GM21717 (cell line): Measurements from ENCODE around the gene FAM234A.

ENCODE experiments used
- ATAC-seq: cut with Tn5 transposase; IDR thresholded peaks from one replicate; pipeline ENCODE4 v1.9.1; 2021; ENCODE audit warnings: mild to moderate bottlenecking, moderate library complexity; ENCODE audit not compliant: unreplicated experiment

FAM234A gene

DNA sequence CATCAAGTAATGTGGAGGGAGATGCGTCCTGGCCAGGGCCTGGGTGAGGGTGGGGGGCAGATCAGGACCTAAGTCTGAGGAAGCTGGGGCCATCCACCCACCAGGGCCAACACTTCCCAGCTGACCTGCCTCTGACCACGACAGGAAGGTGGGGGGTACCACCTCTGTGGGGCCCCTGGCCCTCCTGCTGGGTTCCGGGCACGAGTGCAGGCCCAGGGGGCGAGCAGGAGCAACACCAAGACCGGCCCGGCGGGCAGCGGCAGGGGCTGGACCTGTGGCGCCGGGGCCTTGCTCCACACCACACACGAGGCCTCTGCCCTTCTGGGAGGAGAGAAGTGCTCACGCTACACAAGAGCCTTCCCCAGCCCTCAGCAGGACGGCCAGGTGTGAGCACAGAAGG lies 61.7 kb downstream of the FAM234A start:
- no peak for ATAC-seq

DNA sequence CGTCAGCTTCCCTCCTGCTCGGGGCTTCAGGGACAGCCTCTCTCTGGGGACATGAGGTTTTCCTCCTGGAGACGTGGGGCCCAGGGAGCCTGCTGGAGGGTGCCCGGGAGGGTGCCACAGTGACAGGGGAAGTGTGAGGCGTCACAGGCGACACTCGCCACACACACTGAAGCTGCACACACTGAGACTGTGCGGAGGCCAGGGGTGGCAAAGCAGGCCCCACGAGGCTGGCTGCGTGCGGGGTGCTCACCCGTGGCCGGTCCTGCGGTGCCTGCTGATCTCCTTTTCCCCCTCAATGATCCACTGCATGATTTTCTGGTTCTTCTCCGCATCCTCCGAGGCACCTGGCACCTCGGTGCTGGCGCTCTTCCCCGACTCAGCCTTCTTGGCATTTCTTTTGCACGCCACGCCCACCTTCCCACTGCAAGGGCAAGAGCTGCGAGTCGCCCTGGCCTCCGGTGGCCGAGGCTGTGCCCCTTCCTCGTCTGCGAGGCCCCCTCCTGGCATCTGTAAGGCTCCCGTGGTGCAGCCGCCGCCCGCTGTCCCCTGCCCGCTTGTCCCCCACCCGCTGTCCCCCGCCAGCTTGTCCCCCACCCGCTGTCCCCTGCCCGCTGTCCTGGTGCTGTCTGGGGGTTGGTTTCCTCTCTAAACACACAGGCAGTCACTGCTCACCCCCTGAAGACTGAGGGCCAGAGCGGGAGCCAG lies 62.3 kb downstream of the FAM234A start:
- no peak for ATAC-seq

DNA sequence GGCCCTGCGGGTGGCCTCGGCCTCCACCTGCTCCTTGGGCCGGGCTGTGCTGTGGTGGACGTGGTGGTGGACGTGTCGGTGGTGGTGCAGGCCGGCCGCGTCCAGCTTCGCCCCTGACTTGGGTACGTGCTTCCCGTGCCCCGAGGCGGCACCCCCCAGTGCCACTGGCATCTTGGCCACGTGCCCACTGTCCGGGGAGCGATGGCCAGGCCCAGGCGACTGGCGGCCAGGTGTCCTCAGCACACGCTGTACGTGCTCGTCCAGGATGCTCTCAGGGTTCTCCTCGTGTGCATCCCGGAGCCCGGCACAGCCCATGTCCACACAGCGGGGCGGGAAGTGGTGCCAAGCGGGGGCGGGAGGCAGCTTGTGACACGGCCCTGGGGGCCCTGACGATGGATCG lies 63.2 kb downstream of the FAM234A start:
- no peak for ATAC-seq

DNA sequence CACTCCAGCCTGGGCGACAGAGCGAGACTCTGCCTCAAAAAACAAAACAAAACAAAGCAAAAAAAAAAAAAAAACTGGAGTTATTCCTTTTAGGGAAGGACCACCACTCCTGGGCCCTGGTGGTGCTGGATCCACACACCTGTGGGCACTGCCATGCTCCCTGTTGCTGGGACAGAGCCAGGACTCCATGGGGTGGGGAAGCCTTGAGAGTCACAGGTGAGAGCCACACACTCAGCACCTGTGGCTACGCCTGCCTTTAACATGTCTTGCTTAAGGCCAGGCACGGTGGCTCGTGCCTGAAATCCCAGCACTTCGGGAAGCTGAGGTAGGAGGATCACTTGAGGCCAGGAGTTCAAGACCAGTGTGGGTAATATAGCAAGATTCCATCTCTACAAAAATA lies 66.6 kb downstream of the FAM234A start:
- ATAC-seq, result no peak

DNA sequence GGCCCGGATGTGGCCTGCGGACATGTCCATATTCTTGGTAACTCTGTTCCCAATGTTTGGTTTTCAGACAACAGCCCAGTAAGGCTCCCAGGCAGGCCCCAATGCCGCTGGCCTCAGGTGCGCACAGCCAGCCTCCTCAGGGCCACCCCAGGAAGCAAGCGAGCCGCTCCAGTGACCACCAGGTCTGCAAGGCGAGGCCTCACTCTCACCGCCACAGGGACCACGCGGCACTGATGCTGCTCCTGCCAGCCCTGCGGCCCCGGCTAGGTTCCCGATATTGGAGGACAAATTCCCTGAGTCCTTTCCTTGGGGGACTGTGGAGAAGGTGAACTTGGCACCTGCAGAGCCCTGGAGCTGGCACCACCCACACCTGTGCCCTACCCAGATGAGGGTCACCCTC lies 67.3 kb downstream of the FAM234A start:
- no peak for ATAC-seq

DNA sequence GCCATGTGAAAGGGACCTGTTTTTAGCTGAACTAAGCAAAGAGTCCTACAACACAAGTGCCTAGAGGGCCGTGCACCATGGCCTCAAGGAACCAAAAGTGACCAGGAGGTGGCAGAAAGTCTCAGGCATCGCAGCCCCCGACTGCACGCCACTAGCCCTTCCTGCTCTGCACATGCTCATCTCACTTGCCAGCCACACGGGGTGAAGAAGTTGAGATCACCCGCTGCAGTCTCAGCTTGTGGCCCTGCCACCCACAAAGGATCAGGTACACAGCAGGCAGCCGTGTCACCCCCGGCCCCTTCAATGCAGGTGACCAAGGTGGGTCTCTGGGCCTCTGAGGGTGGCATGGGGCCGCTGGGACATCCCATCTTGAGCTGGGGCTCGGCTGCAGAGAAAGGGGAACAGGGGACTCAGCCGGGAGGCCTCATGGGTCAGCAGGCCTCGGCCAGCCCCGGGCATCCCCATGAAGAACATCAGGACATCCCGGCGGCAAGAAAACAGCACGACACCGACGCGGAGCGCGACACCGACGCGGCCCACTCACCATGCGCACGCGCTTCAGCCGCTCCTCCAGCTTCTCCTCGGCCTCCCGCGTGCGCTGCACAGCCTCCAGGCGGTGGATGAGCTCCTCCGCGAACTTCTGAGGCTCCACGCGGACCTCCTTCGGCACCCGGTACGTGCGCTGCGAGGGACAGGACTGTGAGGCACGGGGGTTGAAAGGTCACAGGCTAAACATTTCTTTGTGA lies 69.3 kb downstream of the FAM234A start:
- no peak for ATAC-seq

DNA sequence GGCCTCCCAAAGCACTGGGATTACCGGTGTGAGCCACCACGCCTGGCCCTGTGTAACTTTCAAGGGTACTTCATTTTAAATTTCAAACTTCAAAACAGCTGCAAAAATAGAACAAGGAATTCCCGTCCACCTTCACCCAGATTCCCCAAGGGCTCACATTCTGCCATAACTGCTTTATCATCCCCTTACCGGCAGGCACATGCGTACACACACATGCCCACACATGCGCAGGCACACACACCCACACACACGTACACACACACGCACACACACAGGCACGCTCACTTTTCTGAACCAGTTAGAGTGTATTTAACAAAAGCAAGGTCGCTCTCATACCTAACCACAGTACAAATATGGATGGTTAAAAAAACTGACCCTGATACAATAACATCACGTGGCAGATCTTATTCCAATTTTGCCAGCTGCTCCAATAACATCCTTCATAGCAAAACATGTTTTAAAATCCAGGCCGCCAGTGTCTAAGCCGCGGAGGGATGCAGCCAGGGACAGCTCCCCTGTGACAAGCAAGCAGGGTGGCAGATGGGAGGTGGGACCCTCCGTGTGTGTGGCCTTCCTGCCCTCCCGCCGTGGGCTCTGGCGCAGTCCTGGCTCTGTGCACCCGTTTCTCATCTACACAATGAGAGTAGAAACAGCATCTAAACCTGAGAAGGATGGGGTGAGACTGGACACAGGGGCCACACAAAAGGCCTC lies 71.5 kb downstream of the FAM234A start:
- ATAC-seq, result no peak

DNA sequence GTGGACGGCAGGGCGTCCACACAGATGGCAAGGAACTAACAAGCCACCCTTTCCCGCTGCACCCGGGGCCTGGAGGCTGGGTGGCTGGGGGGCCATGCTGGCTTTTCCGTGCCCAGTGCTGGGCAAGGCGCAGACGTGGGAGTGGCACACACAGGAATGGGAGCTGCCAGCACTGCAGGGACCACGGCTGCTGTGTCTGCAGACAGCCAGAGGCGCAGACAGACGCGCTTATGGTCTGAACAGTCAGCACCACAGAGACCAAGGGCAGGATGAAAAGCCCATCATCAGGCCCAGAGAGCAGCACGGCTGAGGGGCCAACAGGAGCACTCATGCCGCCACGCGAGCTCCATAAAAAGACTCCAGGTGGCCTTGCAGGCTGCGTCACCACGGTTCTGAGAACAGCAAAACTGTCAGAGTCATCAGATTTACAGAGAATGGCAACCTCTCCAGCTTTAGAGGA lies 72.3 kb downstream of the FAM234A start:
- no peak for ATAC-seq

DNA sequence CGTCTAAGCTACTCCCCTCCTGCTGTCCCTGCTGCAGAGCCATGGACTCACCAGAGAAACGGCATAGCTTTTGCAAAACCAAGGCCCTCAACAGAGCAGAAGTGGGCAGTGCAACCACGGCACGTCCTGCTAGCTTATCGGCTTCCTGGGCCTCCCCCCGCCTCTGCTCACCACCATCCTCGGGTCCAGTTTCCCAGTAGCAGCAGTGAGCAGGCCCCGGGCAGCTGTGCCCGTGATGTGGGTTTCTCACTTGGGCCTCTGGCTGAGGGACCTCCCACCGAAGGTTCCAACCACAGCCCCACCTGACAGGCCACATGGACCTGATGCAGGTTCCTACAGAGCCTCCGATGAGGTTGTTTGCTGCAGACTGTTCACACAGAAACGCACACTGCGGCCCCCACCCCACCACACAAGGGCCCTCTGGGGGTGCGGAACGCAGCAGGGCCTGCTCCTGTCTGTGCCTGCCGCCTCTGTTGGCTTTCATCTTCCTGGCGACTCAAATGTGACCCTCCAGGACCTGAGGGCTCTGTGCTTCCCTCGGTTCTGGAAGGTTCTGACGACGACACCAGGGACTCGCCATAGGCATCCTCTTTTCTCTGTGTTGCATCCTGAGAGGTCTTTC lies 73.2 kb downstream of the FAM234A start:
- no peak for ATAC-seq

DNA sequence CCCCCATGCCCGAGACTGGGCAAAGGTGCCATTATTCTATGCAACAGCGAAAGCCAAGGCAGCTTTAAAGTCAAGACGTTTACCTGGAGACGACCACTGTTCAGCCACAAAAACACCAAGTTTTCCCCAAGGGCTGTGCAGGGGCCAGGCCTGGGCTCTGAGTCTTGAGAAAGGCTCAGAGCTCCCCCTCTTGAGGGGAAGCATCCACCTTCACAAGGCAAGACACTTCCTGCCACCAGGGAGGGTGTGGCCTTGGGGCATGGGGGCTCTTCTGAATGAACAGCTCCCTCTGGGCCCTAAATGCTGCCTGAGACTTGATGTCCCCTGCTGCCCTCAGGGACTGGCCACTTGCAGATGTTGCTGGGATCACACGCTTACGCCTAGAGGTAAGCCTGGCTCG lies 74.9 kb downstream of the FAM234A start:
- ATAC-seq, result no peak

DNA sequence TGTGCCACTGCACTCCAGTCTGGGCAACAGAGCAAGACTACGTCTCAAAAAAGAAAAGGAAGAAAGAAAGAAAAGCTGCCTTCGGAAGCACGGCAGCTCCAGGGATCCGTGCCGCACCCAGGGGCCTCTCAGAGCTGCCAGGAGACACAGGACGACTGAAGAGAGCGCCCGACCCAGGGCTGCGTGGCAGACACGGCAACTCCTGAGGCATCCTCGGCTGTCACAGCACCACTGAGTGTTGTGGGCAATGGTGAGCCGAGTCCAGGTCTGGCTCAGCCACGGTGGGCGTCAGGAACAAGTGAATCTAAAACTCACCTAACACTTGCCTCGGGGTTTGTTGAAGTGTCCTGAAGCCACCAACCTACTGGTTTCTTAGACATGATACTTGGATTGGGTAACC lies 77.1 kb downstream of the FAM234A start:
- no peak for ATAC-seq

DNA sequence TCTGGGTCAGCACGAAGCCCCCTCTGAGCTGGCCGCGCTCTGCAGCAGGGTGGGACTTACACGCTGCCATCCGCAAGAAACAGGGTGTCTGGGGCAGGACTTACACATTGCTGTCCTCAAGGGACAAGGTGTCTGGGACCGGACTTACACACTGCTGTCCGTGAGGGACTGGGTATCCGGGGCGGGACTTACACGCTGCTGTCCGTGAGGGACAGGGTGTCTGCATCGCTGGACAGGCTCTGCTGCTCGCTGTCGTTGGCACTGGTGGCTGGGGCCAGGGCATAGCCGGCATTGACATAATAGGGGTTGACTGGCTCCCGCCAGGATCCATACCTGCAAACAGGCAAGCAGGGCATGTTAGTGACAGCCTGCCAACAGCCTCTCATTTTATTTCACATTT lies 79.7 kb downstream of the FAM234A start:
- ATAC-seq, result no peak

DNA sequence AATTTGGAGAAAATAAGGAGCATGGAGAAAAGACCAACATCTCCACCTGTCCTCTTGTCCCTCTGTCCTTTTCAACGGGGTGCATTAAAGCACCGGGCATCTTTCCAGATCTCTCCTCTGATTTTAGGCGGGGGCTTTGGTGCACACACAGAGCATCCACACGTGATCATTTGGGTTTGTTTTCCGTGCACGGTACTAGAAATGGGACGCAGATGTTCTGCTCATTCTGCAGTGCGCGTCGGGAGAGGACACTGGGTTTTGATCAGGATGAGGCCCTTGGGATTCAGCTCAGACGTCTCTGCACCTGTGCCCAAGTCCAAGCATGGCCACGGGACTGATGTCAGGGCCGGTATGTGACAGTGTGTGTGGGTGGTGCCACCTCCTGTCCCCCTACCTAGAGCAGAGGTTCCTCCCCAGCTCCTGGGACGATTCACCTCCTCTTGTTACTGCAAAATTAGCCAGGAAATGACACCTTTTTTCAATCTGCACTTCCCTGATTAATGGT lies 80.2 kb downstream of the FAM234A start:
- no peak for ATAC-seq
